ENCODE data around the gene SMAGP. TPM values are rescaled to one million over a fixed set of nuclear protein-coding genes. Genes with fewer than 3 reads are reported as not detected.

The SMAGP gene
- total RNA-seq, 1 experiment from 2014 or later = 12.4 TPM

GRCh38 chr12:51311389-51311788, 41.2 kb upstream of the SMAGP start:
- no peak overlapping the region for H3K27ac Mint-ChIP-seq
- Histone ChIP-seq H3K23ac (ENCODE audit: insufficient read length, low read depth, low read length) (no peak overlapping the region), H2BK5ac (ENCODE audit: insufficient read length, low read length) (no peak overlapping the region), H4K5ac (ENCODE audit: insufficient read length, low read depth, low read length) (no peak overlapping the region), H3K79me1 (ENCODE audit: insufficient read depth, low read depth, low read length, poor library complexity, severe bottlenecking) (no peaks in the 10 kb centered on the region), H3T11ph (ENCODE audit: low read length) (no peak overlapping the region), H3K23me2 (ENCODE audit: insufficient read length, low read depth, low read length, poor library complexity, severe bottlenecking) (no peaks in the 10 kb centered on the region), H3K18ac (ENCODE audit: insufficient read length, low read depth, low read length) (no peak overlapping the region), H3K9me3 (ENCODE audit: control insufficient read depth, low read depth, low read length) (no peaks in the 10 kb centered on the region), H3K56ac (ENCODE audit: insufficient read length, low read depth, low read length) (no peak overlapping the region), H4K20me1 (ENCODE audit: control insufficient read depth, insufficient read depth, insufficient read length) (no peaks in the 10 kb centered on the region), H2AFZ (ENCODE audit: low read length) (no peak overlapping the region), H2BK12ac (ENCODE audit: insufficient read length, low read depth, low read length) (no peak overlapping the region), H3K27me3 (ENCODE audit: insufficient read depth, low read length) (no peaks in the 10 kb centered on the region), H3K27ac (ENCODE audit: insufficient read length, low read depth, low read length) (no peak overlapping the region), H3K4me2 (ENCODE audit: insufficient read depth, insufficient read length, low read length) (no peak overlapping the region), H3K79me2 (ENCODE audit: insufficient read depth, low read length) (no peaks in the 10 kb centered on the region), H2BK15ac (ENCODE audit: low read depth, low read length) (no peak overlapping the region), H2BK120ac (ENCODE audit: low read depth, low read length, poor library complexity, severe bottlenecking) (no peak overlapping the region), H4K8ac (replicated peaks; ENCODE audit: insufficient read length, low read depth, low read length) (no peak overlapping the region), H2AK5ac (ENCODE audit: insufficient read length, low read length) (no peak overlapping the region), H3K9ac (ENCODE audit: extremely low read depth, insufficient read length, low read length) (no peak overlapping the region), H2BK20ac (ENCODE audit: low read depth, low read length, poor library complexity, severe bottlenecking) (no peak overlapping the region), H3K4me1 (ENCODE audit: insufficient read depth, low read length) (no peaks in the 10 kb centered on the region), H3K14ac (ENCODE audit: insufficient read depth, low read length) (no peak overlapping the region), H3K4ac (ENCODE audit: low read depth, low read length) (no peak overlapping the region), H4K91ac (ENCODE audit: insufficient read length, low read depth, low read length) (no peak overlapping the region)
- TF ChIP-seq, protein P1, sequence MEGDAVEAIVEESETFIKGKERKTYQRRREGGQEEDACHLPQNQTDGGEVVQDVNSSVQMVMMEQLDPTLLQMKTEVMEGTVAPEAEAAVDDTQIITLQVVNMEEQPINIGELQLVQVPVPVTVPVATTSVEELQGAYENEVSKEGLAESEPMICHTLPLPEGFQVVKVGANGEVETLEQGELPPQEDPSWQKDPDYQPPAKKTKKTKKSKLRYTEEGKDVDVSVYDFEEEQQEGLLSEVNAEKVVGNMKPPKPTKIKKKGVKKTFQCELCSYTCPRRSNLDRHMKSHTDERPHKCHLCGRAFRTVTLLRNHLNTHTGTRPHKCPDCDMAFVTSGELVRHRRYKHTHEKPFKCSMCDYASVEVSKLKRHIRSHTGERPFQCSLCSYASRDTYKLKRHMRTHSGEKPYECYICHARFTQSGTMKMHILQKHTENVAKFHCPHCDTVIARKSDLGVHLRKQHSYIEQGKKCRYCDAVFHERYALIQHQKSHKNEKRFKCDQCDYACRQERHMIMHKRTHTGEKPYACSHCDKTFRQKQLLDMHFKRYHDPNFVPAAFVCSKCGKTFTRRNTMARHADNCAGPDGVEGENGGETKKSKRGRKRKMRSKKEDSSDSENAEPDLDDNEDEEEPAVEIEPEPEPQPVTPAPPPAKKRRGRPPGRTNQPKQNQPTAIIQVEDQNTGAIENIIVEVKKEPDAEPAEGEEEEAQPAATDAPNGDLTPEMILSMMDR (conservative IDR thresholded peaks at IDR 0.05) = no peak
- no peak for DNase-seq
- no CpG with 5 or more reads among the region's 1 CpG for WGBS (ENCODE audit: extremely low coverage, insufficient read length, low lambda C conversion rate)
- H3K36me3 Mint-ChIP-seq (ENCODE audit: insufficient read depth in 1 of 3, low read depth in 3 of 3) = no peaks in the 10 kb centered on the region
- H3K4me1 Mint-ChIP-seq = peaks cover 0 to 5% of the 10 kb centered on the region in 2 experiments; a peak in 2 of 4 replicates
- H3K4me3 Mint-ChIP-seq = no peak overlapping the region
- no peaks in the 10 kb centered on the region for H3K27me3 Mint-ChIP-seq (ENCODE audit: low read depth)
- no peaks in the 10 kb centered on the region for H3K9me3 Mint-ChIP-seq

Data from H9 (cell line).